ENCODE results near the gene WDR70. TPM values are rescaled to one million over a fixed set of nuclear protein-coding genes. Genes with fewer than 3 reads are reported as not detected.

WDR70 gene
- total and polyA plus RNA-seq, 12 donors, result 9.2 to 26.0 (median 18.4) TPM

DNA sequence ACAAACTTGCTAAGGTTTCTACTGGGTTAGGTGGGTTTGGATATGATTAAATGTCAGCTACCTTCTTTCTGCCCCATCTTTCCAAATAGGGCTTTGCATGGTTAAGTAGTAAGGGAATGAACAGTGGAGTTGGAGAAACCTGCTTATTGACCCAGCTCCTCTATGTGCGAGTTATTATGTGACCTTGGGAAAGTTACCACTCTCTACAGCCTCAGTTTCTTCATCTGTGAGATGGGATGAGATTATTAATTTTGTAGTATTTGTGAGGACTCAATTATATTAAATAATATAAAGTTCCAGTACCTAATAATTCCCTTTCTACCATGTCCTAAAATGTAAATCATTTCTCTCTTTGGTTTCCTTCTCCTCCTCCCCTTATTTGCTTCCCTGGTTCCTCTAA is 337.3 kb downstream of the WDR70 start:
- WGBS, 2 donors, result 97 to 98% methylated on average over 1 of the region's 1 CpG
- ATAC-seq, result no peak
- H3K27ac ChIP-seq, result no peak overlapping the region
- H3K36me3 ChIP-seq, result peaks cover 0 to 9% (median 0%) of the 10 kb centered on the region in 9 donors
- intact Hi-C loops (cut with DNase I), result no loop called here
- no peaks in the 10 kb centered on the region for H3K9me3 ChIP-seq
- TF ChIP-seq, protein P1, sequence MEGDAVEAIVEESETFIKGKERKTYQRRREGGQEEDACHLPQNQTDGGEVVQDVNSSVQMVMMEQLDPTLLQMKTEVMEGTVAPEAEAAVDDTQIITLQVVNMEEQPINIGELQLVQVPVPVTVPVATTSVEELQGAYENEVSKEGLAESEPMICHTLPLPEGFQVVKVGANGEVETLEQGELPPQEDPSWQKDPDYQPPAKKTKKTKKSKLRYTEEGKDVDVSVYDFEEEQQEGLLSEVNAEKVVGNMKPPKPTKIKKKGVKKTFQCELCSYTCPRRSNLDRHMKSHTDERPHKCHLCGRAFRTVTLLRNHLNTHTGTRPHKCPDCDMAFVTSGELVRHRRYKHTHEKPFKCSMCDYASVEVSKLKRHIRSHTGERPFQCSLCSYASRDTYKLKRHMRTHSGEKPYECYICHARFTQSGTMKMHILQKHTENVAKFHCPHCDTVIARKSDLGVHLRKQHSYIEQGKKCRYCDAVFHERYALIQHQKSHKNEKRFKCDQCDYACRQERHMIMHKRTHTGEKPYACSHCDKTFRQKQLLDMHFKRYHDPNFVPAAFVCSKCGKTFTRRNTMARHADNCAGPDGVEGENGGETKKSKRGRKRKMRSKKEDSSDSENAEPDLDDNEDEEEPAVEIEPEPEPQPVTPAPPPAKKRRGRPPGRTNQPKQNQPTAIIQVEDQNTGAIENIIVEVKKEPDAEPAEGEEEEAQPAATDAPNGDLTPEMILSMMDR (IDR thresholded peaks at IDR 0.05), result no peak
- peaks cover 0 to 18% (median 14%) of the 10 kb centered on the region in 9 donors for H3K4me1 ChIP-seq
- no peak for DNase-seq
- no peaks in the 10 kb centered on the region for H3K27me3 ChIP-seq
- no peak overlapping the region for H3K4me3 ChIP-seq

GRCh38 chr5:37717276-37717612 is 338.1 kb downstream of the WDR70 start:
- H3K4me1 ChIP-seq, result peaks cover 0 to 26% (median 14%) of the 10 kb centered on the region in 9 donors
- peaks cover 0 to 17% (median 0%) of the 10 kb centered on the region in 9 donors for H3K36me3 ChIP-seq
- H3K27me3 ChIP-seq, result no peaks in the 10 kb centered on the region
- no peak overlapping the region for H3K27ac ChIP-seq
- DNase-seq (no peak), ATAC-seq (no peak)
- intact Hi-C loops (cut with DNase I), result no loop called here
- no peak overlapping the region for H3K4me3 ChIP-seq
- no peaks in the 10 kb centered on the region for H3K9me3 ChIP-seq
- TF ChIP-seq, protein P1 (IDR thresholded peaks at IDR 0.05), result no peak
- 50 to 53% methylated on average over 2 of the region's 2 CpGs for WGBS, 2 donors

GRCh38 chr5:37717613-37718431 is 338.7 kb downstream of the WDR70 start:
- no peak overlapping the region for H3K27ac ChIP-seq
- intact Hi-C loops (cut with DNase I), result no loop called here
- peaks cover 0 to 31% (median 14%) of the 10 kb centered on the region in 9 donors for H3K4me1 ChIP-seq
- peak in 5 of 8 donors; percentile 49 to 65 (median 57) for ATAC-seq
- H3K9me3 ChIP-seq, result no peaks in the 10 kb centered on the region
- no peaks in the 10 kb centered on the region for H3K27me3 ChIP-seq
- no peak overlapping the region for H3K4me3 ChIP-seq
- 28 to 38% methylated on average over 8 of the region's 8 CpGs for WGBS, 2 donors
- TF ChIP-seq, protein P1 (IDR thresholded peaks at IDR 0.05), result no peak
- H3K36me3 ChIP-seq, result peaks cover 0 to 23% (median 0%) of the 10 kb centered on the region in 9 donors
- DNase-seq, result peak in 1 of 2 donors; percentile 9

DNA sequence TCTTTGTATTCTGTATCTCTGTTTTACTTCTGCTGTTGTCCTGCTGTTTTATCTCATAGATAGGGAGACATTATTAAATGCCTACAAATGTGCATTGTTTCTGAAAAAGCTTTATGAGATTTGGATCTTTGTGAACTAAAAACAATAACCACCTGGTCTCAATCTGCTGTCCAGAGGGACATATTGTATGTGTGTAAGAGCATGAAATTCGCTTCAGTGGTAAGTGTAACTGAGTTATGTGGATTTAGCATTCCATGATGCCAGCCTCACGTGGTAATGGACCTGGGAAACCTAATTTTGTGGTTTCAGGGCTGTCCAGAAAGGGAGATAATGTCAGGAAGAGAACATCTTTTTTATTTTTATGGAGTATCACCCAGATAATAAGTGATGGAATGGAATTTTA is 341.4 kb downstream of the WDR70 start:
- TF ChIP-seq, protein P1 (IDR thresholded peaks at IDR 0.05), result no peak
- Histone ChIP-seq H3K27ac (no peak overlapping the region), H3K4me3 (no peak overlapping the region), H3K4me1 (peaks cover 0 to 37% (median 14%) of the 10 kb centered on the region in 9 donors), H3K36me3 (peaks cover 0 to 40% (median 0%) of the 10 kb centered on the region in 9 donors), H3K9me3 (no peaks in the 10 kb centered on the region), H3K27me3 (no peaks in the 10 kb centered on the region)
- ATAC-seq (no peak), DNase-seq (no peak)
- WGBS, 2 donors, result 97 to 99% methylated on average over 2 of the region's 2 CpGs
- intact Hi-C loops (cut with DNase I), result no loop called here
